GM18507 (cell line): ENCODE results near the gene CELF4.

Experiments used
- DNase-seq: peaks from one replicate; pipeline ENCODE4 v3.0.0; 2011; ENCODE audit warnings: low read depth; ENCODE audit not compliant: insufficient read length; ENCODE audit errors: extremely low spot score
- FAIRE-seq: peaks from 2 replicates; lab custom pipeline; 2011; peaks lifted over from hg19 to GRCh38; lab: Jason Lieb, UNC

CELF4 gene

GRCh38 chr18:37565101-37565976 lies at the start of gene CELF4:
CELF4 (minus strand) TSS chr18:37565798.
- FAIRE-seq (no peak), DNase-seq (no peak)

GRCh38 chr18:37613253-37613565 lies 47.6 kb upstream of the CELF4 start:
- no peak for DNase-seq
- no peak for FAIRE-seq

- DNase-seq (no peak), FAIRE-seq (no peak)
Observed at GRCh38 chr18:37612524-37613252, 47.1 kb upstream of the CELF4 start.

GRCh38 chr18:37611614-37612279 lies 46.1 kb upstream of the CELF4 start:
- DNase-seq (no peak), FAIRE-seq (no peak)

- FAIRE-seq: no peak
- no peak for DNase-seq
Observed at GRCh38 chr18:37608876-37609275, 43.3 kb upstream of the CELF4 start.

GRCh38 chr18:37607281-37607680 lies 41.7 kb upstream of the CELF4 start:
- DNase-seq (no peak), FAIRE-seq (no peak)

GRCh38 chr18:37604032-37604431 lies 38.4 kb upstream of the CELF4 start:
- FAIRE-seq (no peak), DNase-seq (no peak)

GRCh38 chr18:37598966-37599896 lies 33.6 kb upstream of the CELF4 start:
- no peak for FAIRE-seq

GRCh38 chr18:37598396-37598795 lies 32.8 kb upstream of the CELF4 start:
- DNase-seq: no peak
- FAIRE-seq: no peak

More at GRCh38 chr18:37598966-37599896, 33.6 kb upstream of the CELF4 start:
- no peak for DNase-seq

- FAIRE-seq (no peak), DNase-seq (no peak)
Observed at GRCh38 chr18:37590346-37590745, 24.7 kb upstream of the CELF4 start.

GRCh38 chr18:37588289-37588688 lies 22.7 kb upstream of the CELF4 start:
- DNase-seq (no peak), FAIRE-seq (no peak)

- FAIRE-seq: no peak
Observed at GRCh38 chr18:37586656-37587225, 21.1 kb upstream of the CELF4 start.

GRCh38 chr18:37584952-37585695 lies 19.5 kb upstream of the CELF4 start:
- FAIRE-seq (no peak), DNase-seq (no peak)

More at GRCh38 chr18:37586656-37587225, 21.1 kb upstream of the CELF4 start:
- no peak for DNase-seq

- FAIRE-seq (no peak), DNase-seq (no peak)
Observed at GRCh38 chr18:37584217-37584616, 18.6 kb upstream of the CELF4 start.

GRCh38 chr18:37582261-37582660 lies 16.7 kb upstream of the CELF4 start:
- FAIRE-seq (no peak), DNase-seq (no peak)

GRCh38 chr18:37578886-37579513 lies 13.4 kb upstream of the CELF4 start:
- DNase-seq: no peak
- FAIRE-seq: no peak

GRCh38 chr18:37578182-37578678 lies 12.6 kb upstream of the CELF4 start:
- FAIRE-seq (no peak), DNase-seq (no peak)
